Astrocyte (in vitro differentiated cells and primary cell): ENCODE data around the gene PLSCR2. TPM values are rescaled to one million over a fixed set of nuclear protein-coding genes. Genes with fewer than 3 reads are reported as not detected.
A peak's percentile ranks its signal among the peaks of the same experiment; 100 is the strongest.

Experiments used
- DNase-seq: peaks from one replicate; pipeline ENCODE4 v3.0.0-alpha.2; 2010; ENCODE audit warnings: low read depth
- FAIRE-seq: peaks from 2 replicates; lab custom pipeline; 2011; peaks lifted over from hg19 to GRCh38; lab: Jason Lieb, UNC
- H2AFZ ChIP-seq: 2 replicates; pipeline ENCODE4 v1.6.0; 2012; ENCODE audit warnings: low read depth, low read length, inconsistent platforms
- H3K27ac ChIP-seq: 2 replicates; pipeline ENCODE4 v1.5.1; 2011; ENCODE audit warnings: low read depth, low read length, inconsistent platforms
- H3K27me3 ChIP-seq: 2 replicates; pipeline ENCODE4 v1.6.0; 2011; ENCODE audit warnings: low read length, inconsistent platforms; ENCODE audit not compliant: insufficient read depth
- H3K36me3 ChIP-seq: 2 replicates; pipeline ENCODE4 v1.5.1; 2011; ENCODE audit warnings: low read length, inconsistent platforms; ENCODE audit not compliant: insufficient read depth
- H3K4me1 ChIP-seq: 2 replicates; pipeline ENCODE4 v1.5.1; 2011; ENCODE audit warnings: low read length, inconsistent platforms; ENCODE audit not compliant: insufficient read depth
- H3K4me2 ChIP-seq: 2 replicates; pipeline ENCODE4 v1.6.0; 2012; ENCODE audit warnings: low read length, inconsistent platforms
- H3K4me3 ChIP-seq: 2 replicates; pipeline ENCODE4 v1.5.1; 2011; ENCODE audit warnings: low read depth, mild to moderate bottlenecking, low read length, inconsistent platforms; ENCODE audit not compliant: insufficient read depth
- H3K79me2 ChIP-seq: 2 replicates; pipeline ENCODE4 v1.6.0; 2012; ENCODE audit warnings: mild to moderate bottlenecking, low read length, inconsistent platforms; ENCODE audit not compliant: insufficient read depth
- H3K9ac ChIP-seq: 2 replicates; pipeline ENCODE4 v1.6.0; 2012; ENCODE audit warnings: mild to moderate bottlenecking, low read length, inconsistent platforms
- H3K9me3 ChIP-seq: 2 replicates; pipeline ENCODE4 v1.5.1; 2012; ENCODE audit warnings: low read depth, mild to moderate bottlenecking, low read length, inconsistent platforms; ENCODE audit not compliant: insufficient read depth
- H4K20me1 ChIP-seq: 2 replicates; pipeline ENCODE4 v1.6.0; 2012; ENCODE audit warnings: low read length, inconsistent platforms; ENCODE audit not compliant: insufficient read depth
- H3K27ac Mint-ChIP-seq: one replicate; pipeline ENCODE4 v1.8.0; 2021; ENCODE audit warnings: mild to moderate bottlenecking, mixed read lengths; ENCODE audit not compliant: unreplicated experiment
- H3K27me3 Mint-ChIP-seq: one replicate; pipeline ENCODE4 v1.8.0; 2021; ENCODE audit warnings: low read depth, mixed read lengths; ENCODE audit not compliant: unreplicated experiment
- H3K36me3 Mint-ChIP-seq: one replicate; pipeline ENCODE4 v1.8.0; 2021; ENCODE audit warnings: low read depth, mixed read lengths; ENCODE audit not compliant: unreplicated experiment
- H3K4me1 Mint-ChIP-seq: one replicate; pipeline ENCODE4 v1.8.0; 2021; ENCODE audit warnings: low read depth, mixed read lengths; ENCODE audit not compliant: unreplicated experiment
- H3K4me3 Mint-ChIP-seq: one replicate; pipeline ENCODE4 v1.8.0; 2021; ENCODE audit warnings: mild to moderate bottlenecking, moderate library complexity, mixed read lengths; ENCODE audit not compliant: unreplicated experiment
- H3K9me3 Mint-ChIP-seq: one replicate; pipeline ENCODE4 v1.8.0; 2021; ENCODE audit warnings: mild to moderate bottlenecking, mixed read lengths; ENCODE audit not compliant: unreplicated experiment
- EZH2 ChIP-seq: IDR thresholded peaks from 2 replicates; pipeline ENCODE4 v1.6.1; 2012; ENCODE audit warnings: mild to moderate bottlenecking, low read length, inconsistent platforms; ENCODE audit not compliant: insufficient read depth
- total RNA-seq: library from RNA; stranded (reverse); gene quantifications from 2 replicates; pipeline ENCODE4 v1.2.1, GENCODE V29; 2021
- TF ChIP-seq, protein P1 (sequence below): IDR thresholded peaks from 2 replicates; pipeline ENCODE4 v1.5.1; 2011; ENCODE audit warnings: low read depth, mild to moderate bottlenecking, inconsistent platforms, low read length, moderate library complexity; ENCODE audit not compliant: insufficient read depth

Gene PLSCR2
- total RNA-seq, 1 donor from 2014 or later: not detected

DNA sequence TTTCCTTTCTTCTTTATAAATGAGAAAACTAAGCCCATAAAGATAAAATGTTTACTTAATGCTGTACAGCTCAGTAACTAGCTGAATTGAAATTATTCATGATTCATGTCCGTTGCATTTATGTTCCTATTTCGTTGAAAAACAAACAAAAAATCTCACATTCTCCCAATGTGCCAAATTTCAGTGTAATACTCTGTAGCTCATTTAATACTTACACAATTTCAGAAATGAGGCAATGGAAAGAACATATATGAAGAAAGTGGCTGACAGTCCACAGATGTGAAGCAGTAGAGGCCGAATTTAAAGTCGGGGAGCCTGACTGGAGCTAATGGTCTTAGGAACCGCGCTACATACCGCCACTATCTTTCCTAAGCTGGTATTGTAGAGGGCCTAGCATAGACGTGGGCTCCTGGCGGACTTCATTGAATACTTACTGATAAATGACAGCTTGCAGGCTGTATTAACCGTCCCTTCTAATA, 651 bp downstream of the PLSCR2 start:
- Histone ChIP-seq H3K4me1 (no peaks in the 10 kb centered on the region), H3K79me2 (no peaks in the 10 kb centered on the region), H3K4me2 (peak overlapping the region; percentile 95), H3K9me3 (no peaks in the 10 kb centered on the region), H3K27ac (no peak overlapping the region), H3K27me3 (no peaks in the 10 kb centered on the region), H3K4me3 (peak overlapping the region; percentile 64), H3K36me3 (no peaks in the 10 kb centered on the region), H2AFZ (peak overlapping the region; percentile 99), H4K20me1 (no peaks in the 10 kb centered on the region), H3K9ac (no peak overlapping the region)
- TF ChIP-seq, protein P1, sequence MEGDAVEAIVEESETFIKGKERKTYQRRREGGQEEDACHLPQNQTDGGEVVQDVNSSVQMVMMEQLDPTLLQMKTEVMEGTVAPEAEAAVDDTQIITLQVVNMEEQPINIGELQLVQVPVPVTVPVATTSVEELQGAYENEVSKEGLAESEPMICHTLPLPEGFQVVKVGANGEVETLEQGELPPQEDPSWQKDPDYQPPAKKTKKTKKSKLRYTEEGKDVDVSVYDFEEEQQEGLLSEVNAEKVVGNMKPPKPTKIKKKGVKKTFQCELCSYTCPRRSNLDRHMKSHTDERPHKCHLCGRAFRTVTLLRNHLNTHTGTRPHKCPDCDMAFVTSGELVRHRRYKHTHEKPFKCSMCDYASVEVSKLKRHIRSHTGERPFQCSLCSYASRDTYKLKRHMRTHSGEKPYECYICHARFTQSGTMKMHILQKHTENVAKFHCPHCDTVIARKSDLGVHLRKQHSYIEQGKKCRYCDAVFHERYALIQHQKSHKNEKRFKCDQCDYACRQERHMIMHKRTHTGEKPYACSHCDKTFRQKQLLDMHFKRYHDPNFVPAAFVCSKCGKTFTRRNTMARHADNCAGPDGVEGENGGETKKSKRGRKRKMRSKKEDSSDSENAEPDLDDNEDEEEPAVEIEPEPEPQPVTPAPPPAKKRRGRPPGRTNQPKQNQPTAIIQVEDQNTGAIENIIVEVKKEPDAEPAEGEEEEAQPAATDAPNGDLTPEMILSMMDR: no peak
- TF ChIP-seq EZH2: no peak
- DNase-seq (no peak), FAIRE-seq (no peak)
- no peak overlapping the region for H3K4me3 Mint-ChIP-seq
- no peak overlapping the region for H3K27ac Mint-ChIP-seq
- H3K4me1 Mint-ChIP-seq: peaks cover 2% of the 10 kb centered on the region
- no peaks in the 10 kb centered on the region for H3K27me3 Mint-ChIP-seq
- H3K9me3 Mint-ChIP-seq: no peaks in the 10 kb centered on the region
- H3K36me3 Mint-ChIP-seq: no peaks in the 10 kb centered on the region

DNA sequence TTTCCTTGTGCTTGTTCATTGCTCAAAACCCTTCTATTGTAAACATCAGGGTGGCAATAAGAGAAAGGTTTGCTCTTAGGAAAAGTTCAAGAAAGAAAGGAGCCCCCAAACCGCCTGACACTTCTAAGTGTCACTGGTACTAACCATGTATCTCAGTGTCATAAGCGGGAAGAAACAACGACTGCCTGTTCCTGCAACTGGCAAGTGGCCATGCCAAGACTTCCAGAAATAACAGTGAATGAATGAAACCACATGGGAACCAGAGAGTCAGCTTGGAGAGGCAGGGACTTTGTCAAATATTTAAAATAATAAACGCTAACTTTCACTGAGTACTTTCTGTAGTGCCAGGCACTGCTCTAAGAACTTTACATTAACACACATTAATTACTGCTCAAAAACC, 1.1 kb downstream of the PLSCR2 start:
- peaks cover 2% of the 10 kb centered on the region for H3K4me1 Mint-ChIP-seq
- no peak overlapping the region for H3K4me2 ChIP-seq

DNA sequence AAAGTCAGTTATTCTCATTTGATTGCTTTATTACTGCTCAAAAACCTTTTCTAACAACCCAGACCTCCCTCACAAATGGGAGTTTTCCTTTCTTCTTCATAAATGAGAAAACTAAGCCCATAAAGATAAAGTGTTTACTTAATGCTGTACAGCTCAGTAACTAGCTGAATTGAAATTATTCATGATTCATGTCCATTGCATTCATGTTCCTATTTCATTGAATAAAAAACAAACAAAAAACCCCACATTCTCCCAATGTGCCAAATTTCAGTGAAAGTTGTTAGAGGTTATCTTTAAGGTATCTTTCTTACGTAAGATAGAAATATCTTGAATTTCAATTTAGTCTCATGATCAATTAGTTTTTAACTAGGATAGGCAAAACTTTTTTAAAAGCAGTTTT, 2.8 kb downstream of the PLSCR2 start:
- no peaks in the 10 kb centered on the region for H3K4me1 ChIP-seq
- H3K27ac ChIP-seq: no peak overlapping the region
- H3K9me3 ChIP-seq: no peaks in the 10 kb centered on the region
- no peaks in the 10 kb centered on the region for H3K36me3 ChIP-seq
- no peak overlapping the region for H3K4me3 Mint-ChIP-seq
- H3K9me3 Mint-ChIP-seq: peaks cover 4% of the 10 kb centered on the region
- H3K4me1 Mint-ChIP-seq: peaks cover 2% of the 10 kb centered on the region
- DNase-seq (peak; percentile 37), FAIRE-seq (no peak)
- TF ChIP-seq, protein P1: no peak
- TF ChIP-seq EZH2: no peak
- H3K27ac Mint-ChIP-seq: no peak overlapping the region
- no peak overlapping the region for H3K4me2 ChIP-seq
- H3K79me2 ChIP-seq: no peaks in the 10 kb centered on the region
- no peak overlapping the region for H3K4me3 ChIP-seq
- no peaks in the 10 kb centered on the region for H3K36me3 Mint-ChIP-seq
- no peaks in the 10 kb centered on the region for H3K27me3 ChIP-seq
- H3K9ac ChIP-seq: no peak overlapping the region
- H3K27me3 Mint-ChIP-seq: no peaks in the 10 kb centered on the region
- no peak overlapping the region for H2AFZ ChIP-seq
- H4K20me1 ChIP-seq: no peaks in the 10 kb centered on the region

More for the DNA sequence above, 1.1 kb downstream of the PLSCR2 start:
- FAIRE-seq (no peak), DNase-seq (no peak)
- H3K27me3 Mint-ChIP-seq: no peaks in the 10 kb centered on the region
- no peak overlapping the region for H3K27ac ChIP-seq
- H2AFZ ChIP-seq: no peak overlapping the region
- H3K36me3 ChIP-seq: no peaks in the 10 kb centered on the region
- no peak overlapping the region for H3K4me3 ChIP-seq
- peaks cover 4% of the 10 kb centered on the region for H3K9me3 Mint-ChIP-seq
- TF ChIP-seq, protein P1: no peak
- no peak for TF ChIP-seq EZH2
- no peaks in the 10 kb centered on the region for H3K79me2 ChIP-seq
- no peak overlapping the region for H3K4me3 Mint-ChIP-seq
- no peaks in the 10 kb centered on the region for H3K27me3 ChIP-seq
- H3K4me1 ChIP-seq: no peaks in the 10 kb centered on the region
- H3K9ac ChIP-seq: no peak overlapping the region
- H4K20me1 ChIP-seq: no peaks in the 10 kb centered on the region
- H3K9me3 ChIP-seq: no peaks in the 10 kb centered on the region
- H3K36me3 Mint-ChIP-seq: no peaks in the 10 kb centered on the region
- H3K27ac Mint-ChIP-seq: no peak overlapping the region
